Raji (cell line): ENCODE results near the gene PARD6G.

ENCODE experiments used
- POLR2A ChIP-seq: IDR thresholded peaks from 2 replicates; pipeline ENCODE4 v1.6.1; 2011; ENCODE audit warnings: low read depth, low read length, control low read depth; ENCODE audit not compliant: insufficient read depth

Gene PARD6G

GRCh38 chr18:80135136-80135535, 112.2 kb downstream of the PARD6G start:
- TF ChIP-seq POLR2A, result no peak

GRCh38 chr18:80133124-80133523, 114.2 kb downstream of the PARD6G start:
- no peak for TF ChIP-seq POLR2A

- no peak for TF ChIP-seq POLR2A
Measured at GRCh38 chr18:80132180-80132812, 115.0 kb downstream of the PARD6G start.

- no peak for TF ChIP-seq POLR2A
Measured at GRCh38 chr18:80130555-80130954, 116.8 kb downstream of the PARD6G start.

GRCh38 chr18:80129672-80130367, 117.5 kb downstream of the PARD6G start:
- TF ChIP-seq POLR2A, result no peak

GRCh38 chr18:80127635-80128034, 119.7 kb downstream of the PARD6G start:
- no peak for TF ChIP-seq POLR2A

GRCh38 chr18:80126797-80127196, 120.5 kb downstream of the PARD6G start:
- TF ChIP-seq POLR2A, result no peak

- no peak for TF ChIP-seq POLR2A
Measured at GRCh38 chr18:80124131-80124530, 123.2 kb downstream of the PARD6G start.

- TF ChIP-seq POLR2A, result no peak
Measured at GRCh38 chr18:80120932-80121331, 126.4 kb downstream of the PARD6G start.

GRCh38 chr18:80119111-80119510, 128.2 kb downstream of the PARD6G start:
- TF ChIP-seq POLR2A, result no peak

- no peak for TF ChIP-seq POLR2A
Measured at GRCh38 chr18:80115035-80115434, 132.3 kb downstream of the PARD6G start.

GRCh38 chr18:80112624-80113248, 134.6 kb downstream of the PARD6G start:
- no peak for TF ChIP-seq POLR2A

GRCh38 chr18:80109676-80110078, 137.6 kb downstream of the PARD6G start:
- no peak for TF ChIP-seq POLR2A

- peak; percentile 59 for TF ChIP-seq POLR2A
Measured at GRCh38 chr18:80108739-80109675, 138.3 kb downstream of the PARD6G start, which contains the start of gene ADNP2. ADNP2 (plus strand) TSS chr18:80109262; CDS start chr18:80117543, 8,281 bp downstream.

GRCh38 chr18:80108121-80108536, 139.2 kb downstream of the PARD6G start:
- TF ChIP-seq POLR2A, result no peak
